Spleen (tissue), 11 donors: ENCODE results near the gene PRR3. TPM values are rescaled to one million over a fixed set of nuclear protein-coding genes. Genes with fewer than 3 reads are reported as not detected.
"Not testable (repeated sequence)": the region's sequence is repeated elsewhere in the genome, so short reads cannot be mapped to it uniquely, and the experiment has no call there.

Source experiments
- DNase-seq: peaks from one replicate; pipeline ENCODE4 v3.0.0-alpha.2; 2020
- H3K27ac ChIP-seq, 8 donors: fragments of 200-600 bp; sonication (generic) in 7 of 8; 1 replicate in 4 of 8; 2 replicates in 4 of 8; pipeline versions ENCODE4 v1.5.0 to v1.8.0; 2016 to 2021; ENCODE audit warnings: inconsistent platforms in 4 of 8, mild to moderate bottlenecking in 4 of 8, moderate library complexity in 1 of 8
- H3K27me3 ChIP-seq, 7 donors: fragments of 200-600 bp; sonication (generic) in 6 of 7; replicated peaks in 1 of 7; 1 replicate in 4 of 7; 2 replicates in 3 of 7; pipeline versions ENCODE4 v1.5.0 to v1.8.0; 2016 to 2021; ENCODE audit warnings: inconsistent platforms in 3 of 7, mild to moderate bottlenecking in 1 of 7
- H3K36me3 ChIP-seq, 6 donors: fragments of 200-600 bp; sonication (generic) in 5 of 6; 1 replicate in 4 of 6; 2 replicates in 2 of 6; pipeline versions ENCODE4 v1.5.0 to v1.8.0; 2016 to 2021; ENCODE audit warnings: inconsistent platforms in 2 of 6
- H3K4me1 ChIP-seq, 6 donors: fragments of 200-600 bp; sonication (generic) in 5 of 6; 1 replicate in 3 of 6; 2 replicates in 3 of 6; pipeline versions ENCODE4 v1.5.0 to v1.8.0; 2016 to 2021; ENCODE audit warnings: inconsistent platforms in 3 of 6
- H3K4me3 ChIP-seq, 8 donors: fragments of 200-600 bp; sonication (generic) in 7 of 8; 1 replicate in 4 of 8; 2 replicates in 4 of 8; pipeline versions ENCODE4 v1.5.0 to v1.8.0; 2016 to 2021; ENCODE audit warnings: inconsistent platforms in 4 of 8, mild to moderate bottlenecking in 4 of 8, moderate library complexity in 2 of 8
- H3K9me3 ChIP-seq, 8 donors: fragments of 200-600 bp; sonication (generic) in 7 of 8; 1 replicate in 4 of 8; 2 replicates in 4 of 8; pipeline versions ENCODE4 v1.5.0 to v1.8.0; 2016 to 2021; ENCODE audit warnings: inconsistent platforms in 4 of 8
- POLR2A ChIP-seq, 3 donors: fragments of 450-650 bp; IDR thresholded peaks; one replicate each; pipeline ENCODE4 v1.5.1; 2017; ENCODE audit warnings: antibody characterized with exemption in 3 of 3, mild to moderate bottlenecking in 1 of 3
- POLR2AphosphoS5 ChIP-seq, 3 donors: sonication (generic); formaldehyde crosslinking; IDR thresholded peaks; one replicate each; pipeline ENCODE4 v1.5.1; 2017; ENCODE audit warnings: antibody characterized with exemption in 3 of 3
- WGBS, 5 donors: extraction: QIAGEN DNeasy Blood & Tissue Kit in 3 of 5; methylation state at CpG; one replicate each; pipeline versions ENCODE4 v1.1.5 to v1.1.7; 2013 to 2018; 5-methylcytosine and 5-hydroxymethylcytosine counted together
- intact Hi-C: fragments of 100-400 bp; cut with DNase I; formaldehyde crosslinking; loops from one replicate; pipeline ENCODE4 v1.15.0; 2023; ENCODE audit warnings: low total_unique reads
- polyA plus RNA-seq, 3 donors: library from polyadenylated mRNA; stranded (reverse); fragments of 200-250 nt; gene quantifications; one replicate each; pipeline ENCODE4 v1.2.1, GENCODE V29; 2013
- total RNA-seq, 7 donors: library from RNA; depleted of rRNA in 3 of 7; stranded (reverse); fragments of >200 nt in 3 of 7; fragmentation: NEBNext Ultra II Directional in 4 of 7; extraction: Animal tissue kit (Norgen Biotek cat#: 25700) in 4 of 7; gene quantifications; one replicate each; pipeline versions ENCODE4 v1.1.0 to v1.2.1, GENCODE V29; 2016 to 2021
- TF ChIP-seq, protein P1 (sequence below), 11 experiments: fragments of 200-600 bp in 7 of 11; fragments of 450-650 bp in 4 of 11; sonication (generic) in 4 of 11; IDR thresholded peaks in 8 of 11; conservative IDR thresholded peaks in 3 of 11; 1 replicate in 7 of 11; 2 replicates in 4 of 11; pipeline versions ENCODE4 v1.4.0 to v1.8.0; 2016 to 2021; ENCODE audit warnings: antibody characterized with exemption in 11 of 11, inconsistent platforms in 4 of 11, mild to moderate bottlenecking in 1 of 11
- donor health status: healthy with polysubstance abuse.
- donor health status: DM: no; HTN: no; CAD: no; lungs with moderate emphysema.
- donor health status: DM: no; HTN: no; CAD: no.
- donor health status: Bipolar disorder and iron deficiency.
- donor health status: healthy.
- donor health status: DM: no; HTN: no; CAD: no.
- donor health status: DM: yes; HTN: yes; CAD: no.

The PRR3 gene
- total and polyA plus RNA-seq, 10 donors, result 8.1 to 19.6 (median 12.9) TPM

DNA sequence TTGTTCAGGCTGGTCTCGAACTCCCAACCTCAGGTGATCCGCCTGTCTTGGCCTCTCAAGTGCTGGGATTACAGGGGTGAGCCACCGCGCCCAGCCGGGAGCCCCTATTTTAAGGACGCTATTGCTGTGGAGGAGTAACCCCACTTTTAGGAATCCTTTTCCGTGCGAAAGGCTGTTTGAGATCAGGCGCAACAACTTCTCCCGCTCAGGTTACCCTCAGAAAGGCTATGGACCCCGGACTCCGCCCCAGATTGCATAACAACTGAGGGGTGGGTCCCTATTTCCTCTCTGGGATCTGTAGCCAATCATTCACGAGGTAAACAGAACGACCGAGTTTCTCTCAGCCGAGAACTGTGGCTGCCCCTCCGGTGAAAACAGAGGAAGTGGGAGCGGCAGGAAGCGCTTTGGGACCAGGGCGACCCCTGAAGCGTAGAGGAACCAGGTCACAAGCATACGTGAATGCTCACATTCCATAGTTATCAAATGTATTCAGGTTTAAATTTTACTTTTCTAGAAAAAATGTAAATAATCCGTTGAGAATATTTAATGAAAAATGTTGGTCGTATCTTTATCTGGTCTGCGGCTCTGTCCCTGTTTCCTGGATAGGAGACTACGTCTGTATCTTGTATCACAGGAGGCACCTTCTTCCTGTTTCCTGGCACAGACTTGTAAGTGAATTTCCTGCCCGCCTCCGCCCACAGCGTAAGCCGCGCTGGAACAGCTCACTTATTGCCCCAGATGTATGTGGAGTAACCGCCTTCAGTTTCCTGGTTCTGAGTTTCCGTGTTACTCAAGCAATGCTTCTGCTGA, 40.9 kb upstream of the PRR3 start:
- Histone ChIP-seq H3K27ac (peak overlapping the region; percentile 94 to 99 (median 98)), H3K27me3 (no peaks in the 10 kb centered on the region), H3K36me3 (no peaks in the 10 kb centered on the region), H3K9me3 (peaks cover 0 to 11% (median 9%) of the 10 kb centered on the region in 8 donors), H3K4me1 (peaks cover under 1 to 67% (median 43%) of the 10 kb centered on the region in 6 donors), H3K4me3 (peak overlapping the region; percentile 4 to 69 (median 30))
- peak; percentile 97 for DNase-seq
- WGBS, 5 donors, result 0 to 2% (median 0%) methylated on average over 32 to 33 of the region's 33 CpGs
- peak; percentile 9 to 93 (median 87) for TF ChIP-seq POLR2AphosphoS5 (IDR thresholded peaks at IDR 0.05)
- TF ChIP-seq, protein P1, sequence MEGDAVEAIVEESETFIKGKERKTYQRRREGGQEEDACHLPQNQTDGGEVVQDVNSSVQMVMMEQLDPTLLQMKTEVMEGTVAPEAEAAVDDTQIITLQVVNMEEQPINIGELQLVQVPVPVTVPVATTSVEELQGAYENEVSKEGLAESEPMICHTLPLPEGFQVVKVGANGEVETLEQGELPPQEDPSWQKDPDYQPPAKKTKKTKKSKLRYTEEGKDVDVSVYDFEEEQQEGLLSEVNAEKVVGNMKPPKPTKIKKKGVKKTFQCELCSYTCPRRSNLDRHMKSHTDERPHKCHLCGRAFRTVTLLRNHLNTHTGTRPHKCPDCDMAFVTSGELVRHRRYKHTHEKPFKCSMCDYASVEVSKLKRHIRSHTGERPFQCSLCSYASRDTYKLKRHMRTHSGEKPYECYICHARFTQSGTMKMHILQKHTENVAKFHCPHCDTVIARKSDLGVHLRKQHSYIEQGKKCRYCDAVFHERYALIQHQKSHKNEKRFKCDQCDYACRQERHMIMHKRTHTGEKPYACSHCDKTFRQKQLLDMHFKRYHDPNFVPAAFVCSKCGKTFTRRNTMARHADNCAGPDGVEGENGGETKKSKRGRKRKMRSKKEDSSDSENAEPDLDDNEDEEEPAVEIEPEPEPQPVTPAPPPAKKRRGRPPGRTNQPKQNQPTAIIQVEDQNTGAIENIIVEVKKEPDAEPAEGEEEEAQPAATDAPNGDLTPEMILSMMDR (IDR thresholded peaks at IDR 0.05 in 8 of 11, conservative IDR thresholded peaks at IDR 0.05 in 3 of 11), result peak in 2 of 11 experiments; percentile 18 to 20
- peak in 2 of 3 donors; percentile 54 to 74 for TF ChIP-seq POLR2A (IDR thresholded peaks at IDR 0.05)
- intact Hi-C loops, result no loop called here

DNA sequence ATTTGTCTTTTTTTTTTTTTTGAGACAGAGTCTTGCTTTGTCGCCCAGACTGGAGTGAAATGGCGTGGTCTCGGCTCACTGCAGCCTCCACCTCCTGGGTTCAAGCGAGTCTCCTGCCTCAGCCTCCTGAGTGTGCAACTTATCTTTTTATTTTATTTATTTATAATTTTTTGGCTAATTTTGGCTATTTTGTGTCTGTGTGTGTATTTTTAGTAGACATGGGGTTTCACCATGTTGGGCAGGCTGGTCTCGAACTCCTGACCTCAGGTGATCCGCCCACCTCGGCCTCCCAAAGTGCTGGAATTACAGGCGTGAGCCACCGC, 40.4 kb upstream of the PRR3 start:
- Histone ChIP-seq H3K4me1 (peaks cover 0 to 61% (median 37%) of the 10 kb centered on the region in 6 donors), H3K27ac (peak overlapping the region; percentile 94 to 99 (median 98)), H3K9me3 (peaks cover 0 to 11% (median 9%) of the 10 kb centered on the region in 8 donors), H3K4me3 (peak overlapping the region in 6 of 8 donors; percentile 18 to 69 (median 34))
- 21 to 33% (median 24%) methylated on average over 8 to 9 of the region's 9 CpGs for WGBS, 5 donors
- DNase-seq, H3K36me3 ChIP-seq, H3K27me3 ChIP-seq, intact Hi-C loops: not testable (repeated sequence)

DNA sequence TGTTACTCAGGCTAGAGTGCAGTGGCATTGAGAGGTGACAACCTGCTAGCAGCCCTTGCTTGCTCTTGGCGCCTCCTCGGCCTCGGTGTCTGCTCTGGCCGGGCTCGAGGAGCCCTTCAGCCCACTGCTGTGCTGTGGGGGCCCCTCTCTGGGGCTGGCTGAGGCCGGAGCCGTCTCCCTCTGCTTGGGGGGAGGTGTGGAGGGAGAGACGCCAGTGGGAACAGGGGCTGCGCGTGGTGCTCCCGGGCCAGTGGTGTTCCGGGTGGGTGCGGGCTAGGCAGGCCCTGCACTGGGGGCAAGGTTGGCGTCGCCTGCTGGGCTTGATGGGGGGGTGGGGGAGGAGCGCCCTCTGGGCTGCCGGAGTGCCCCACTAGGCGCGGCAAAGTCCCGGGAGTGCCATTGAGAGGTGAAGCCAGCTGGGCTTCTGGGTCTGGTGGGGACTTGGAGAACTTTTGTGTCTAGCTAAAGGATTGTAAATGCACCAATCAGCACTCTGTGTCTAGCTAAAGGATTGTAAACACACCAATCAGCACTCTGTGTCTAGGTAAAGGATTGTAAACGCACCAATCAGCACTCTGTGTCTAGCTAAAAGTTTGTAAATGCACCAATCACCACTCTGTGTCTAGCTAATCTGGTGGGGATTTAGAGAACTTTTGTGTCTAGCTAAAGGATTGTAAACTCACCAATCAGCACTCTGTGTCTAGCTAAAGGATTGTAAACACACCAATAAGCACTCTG, 39.2 kb upstream of the PRR3 start:
- peak overlapping the region in 7 of 8 donors; percentile 23 to 99 (median 98) for H3K27ac ChIP-seq
- H3K4me3 ChIP-seq, H3K27me3 ChIP-seq, H3K36me3 ChIP-seq, intact Hi-C loops: not testable (repeated sequence)
- 91 to 97% (median 93%) methylated on average over 16 to 21 of the region's 21 CpGs for whole genome bisulfite sequencing, 5 donors
- peak; percentile 81 for DNase-seq
- peaks cover 0 to 11% (median 9%) of the 10 kb centered on the region in 8 donors for H3K9me3 ChIP-seq
- H3K4me1 ChIP-seq, result peaks cover 0 to 49% (median 26%) of the 10 kb centered on the region in 6 donors

DNA sequence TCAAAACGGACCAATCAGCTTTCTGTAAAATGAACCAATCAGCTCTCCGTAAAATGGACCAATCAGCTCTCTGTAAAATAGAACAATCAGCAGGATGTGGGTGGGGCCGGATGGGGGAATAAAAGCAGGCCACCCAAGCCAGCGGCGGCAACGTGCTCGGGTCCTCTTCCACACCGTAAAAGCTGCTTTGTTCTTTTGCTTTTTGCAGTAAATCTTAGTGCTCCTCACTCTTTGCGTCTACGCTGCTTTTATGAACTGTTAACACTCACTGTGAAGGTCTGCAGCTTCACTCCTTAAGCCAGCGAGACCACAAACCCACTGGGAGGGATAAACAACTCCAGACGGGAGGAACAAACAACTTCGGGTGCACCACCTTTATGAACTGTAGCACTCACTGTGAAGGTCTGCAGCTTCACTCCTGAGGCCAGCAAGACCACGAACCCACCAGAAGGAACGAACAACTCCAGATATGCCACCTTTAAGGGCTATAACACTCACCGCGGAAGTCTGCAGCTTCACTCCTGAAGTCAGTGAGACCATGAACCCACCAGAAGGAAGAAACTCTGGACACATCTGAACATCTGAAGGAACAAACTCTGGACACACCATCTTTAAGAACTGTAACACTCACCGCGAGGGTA, 38.5 kb upstream of the PRR3 start:
- 60 to 82% (median 66%) methylated on average over 19 of the region's 19 CpGs for WGBS, 5 donors
- Histone ChIP-seq H3K27ac (peak overlapping the region in 4 of 8 donors; percentile 15 to 97 (median 24)), H3K9me3 (peaks cover 0 to 11% (median 9%) of the 10 kb centered on the region in 8 donors), H3K4me1 (peaks cover 0 to 42% (median 22%) of the 10 kb centered on the region in 6 donors)
- DNase-seq, H3K36me3 ChIP-seq, intact Hi-C loops, H3K4me3 ChIP-seq, H3K27me3 ChIP-seq: not testable (repeated sequence)

DNA sequence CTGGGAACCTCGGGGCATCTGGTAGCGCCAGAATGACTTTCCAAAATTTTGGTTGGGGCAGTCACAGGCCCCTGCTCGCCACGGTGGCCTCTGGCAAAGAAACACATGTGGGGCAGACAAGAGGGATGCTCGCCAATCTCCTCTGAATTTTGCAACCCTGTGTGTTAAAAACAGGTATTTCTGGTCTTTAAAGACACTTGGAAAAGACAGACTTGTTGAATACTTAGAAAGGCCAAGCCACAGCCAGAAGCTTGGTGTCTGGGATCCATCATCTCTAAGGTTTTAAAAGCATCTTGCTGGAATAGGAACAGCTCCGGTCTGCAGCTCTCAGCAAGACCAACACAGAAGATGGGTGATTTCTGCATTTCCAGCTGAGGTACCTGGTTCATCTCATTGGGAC, 36.6 kb upstream of the PRR3 start:
- TF ChIP-seq POLR2A (IDR thresholded peaks at IDR 0.05) (no peak), POLR2AphosphoS5 (IDR thresholded peaks at IDR 0.05) (no peak)
- TF ChIP-seq, protein P1 (IDR thresholded peaks at IDR 0.05 in 8 of 11, conservative IDR thresholded peaks at IDR 0.05 in 3 of 11), result no peak
- H3K27me3 ChIP-seq, result no peaks in the 10 kb centered on the region
- peaks cover 0 to 11% (median 9%) of the 10 kb centered on the region in 8 donors for H3K9me3 ChIP-seq
- H3K4me1 ChIP-seq, result peaks cover 0 to 32% (median 12%) of the 10 kb centered on the region in 6 donors
- intact Hi-C loops, result no loop called here
- WGBS, 5 donors, result 94 to 95% (median 95%) methylated on average over 6 of the region's 6 CpGs
- DNase-seq, result no peak
- H3K36me3 ChIP-seq, result no peaks in the 10 kb centered on the region
- no peak overlapping the region for H3K4me3 ChIP-seq
- peak overlapping the region in 3 of 8 donors; percentile 7 to 33 (median 27) for H3K27ac ChIP-seq

DNA sequence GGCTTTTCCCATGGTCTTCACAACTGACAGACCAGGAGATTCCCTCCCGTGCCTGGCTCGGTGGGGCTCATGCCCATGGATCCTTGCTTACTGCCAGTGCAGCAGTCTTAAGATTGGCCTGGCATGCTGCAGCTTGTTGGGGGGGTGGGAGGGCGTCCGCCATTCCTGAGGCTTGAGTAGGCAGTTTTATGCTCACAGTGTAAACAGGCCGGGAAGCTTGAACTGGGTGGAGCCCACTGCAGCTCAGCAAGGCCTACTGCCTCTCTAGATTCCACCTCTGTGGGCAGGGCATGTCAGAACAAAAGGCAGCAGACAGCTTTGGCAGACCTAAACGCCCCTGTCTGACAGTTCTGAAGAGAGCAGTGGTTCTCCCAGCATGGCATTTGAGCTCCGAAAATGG, 36.0 kb upstream of the PRR3 start:
- peaks cover 0 to 27% (median 11%) of the 10 kb centered on the region in 6 donors for H3K4me1 ChIP-seq
- H3K36me3 ChIP-seq, H3K4me3 ChIP-seq, intact Hi-C loops, DNase-seq, H3K27me3 ChIP-seq: not testable (repeated sequence)
- H3K27ac ChIP-seq, result peak overlapping the region in 3 of 8 donors; percentile 7 to 33 (median 27)
- H3K9me3 ChIP-seq, result peaks cover 0 to 11% (median 9%) of the 10 kb centered on the region in 8 donors
- WGBS, 5 donors, result 82 to 88% (median 85%) methylated on average over 3 to 7 of the region's 7 CpGs

DNA sequence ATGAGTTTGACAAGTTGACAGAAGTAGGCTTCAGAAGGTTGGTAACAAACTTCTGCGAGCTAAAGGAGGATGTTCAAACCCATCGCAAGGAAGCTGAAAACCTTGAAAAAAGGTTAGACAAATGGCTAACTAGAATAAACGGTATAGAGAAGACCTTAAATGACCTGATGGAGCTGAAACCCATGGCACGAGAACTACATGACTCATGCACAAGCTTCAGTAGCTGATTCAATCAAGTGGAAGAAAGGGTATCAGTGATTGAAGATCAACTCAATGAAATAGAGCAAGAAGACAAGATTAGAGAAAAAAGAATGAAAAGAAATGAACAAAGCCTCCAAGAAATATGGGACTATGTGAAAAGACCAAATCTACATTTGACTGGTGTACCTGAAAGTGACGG, 35.1 kb upstream of the PRR3 start:
- not testable (repeated sequence) for H3K4me3 ChIP-seq

DNA sequence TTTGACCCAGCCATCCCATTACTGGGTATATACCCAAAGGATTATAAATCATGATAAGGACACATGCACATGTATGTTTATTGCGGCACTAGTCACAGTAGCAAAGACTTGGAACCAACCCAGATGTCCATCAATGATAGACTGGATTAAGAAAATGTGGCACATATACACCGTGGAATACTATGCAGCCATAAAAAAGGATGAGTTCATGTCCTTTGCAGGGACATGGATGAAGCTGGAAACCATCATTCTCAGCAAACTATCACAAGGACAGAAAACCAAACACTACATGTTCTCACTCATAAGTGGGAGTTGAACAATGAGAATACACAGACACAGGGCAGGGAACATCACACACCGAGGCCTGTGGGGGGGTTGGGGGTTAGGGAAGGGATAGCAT, 30.7 kb upstream of the PRR3 start:
- intact Hi-C loops, H3K9me3 ChIP-seq, H3K27ac ChIP-seq, DNase-seq, H3K4me3 ChIP-seq, H3K27me3 ChIP-seq, H3K36me3 ChIP-seq: not testable (repeated sequence)
- WGBS, 5 donors, result 90 to 99% (median 97%) methylated on average over 3 of the region's 3 CpGs
- peaks cover 10 to 53% (median 33%) of the 10 kb centered on the region in 6 donors for H3K4me1 ChIP-seq

More for the DNA sequence above, 35.1 kb upstream of the PRR3 start:
- H3K27ac ChIP-seq, H3K27me3 ChIP-seq, intact Hi-C loops, H3K36me3 ChIP-seq, DNase-seq: not testable (repeated sequence)
- H3K4me1 ChIP-seq, result peaks cover 0 to 20% (median 7%) of the 10 kb centered on the region in 6 donors
- peaks cover 0 to 11% (median 9%) of the 10 kb centered on the region in 8 donors for H3K9me3 ChIP-seq
- 76 to 84% (median 79%) methylated on average over 5 of the region's 5 CpGs for WGBS, 5 donors
